Heart right ventricle (tissue), 16 donors: ENCODE data around the gene SFXN5. TPM values are rescaled to one million over a fixed set of nuclear protein-coding genes. Genes with fewer than 3 reads are reported as not detected.

Source experiments
- ATAC-seq, 8 donors: fragments of 200-7000 bp; cut with Tn5 transposase; one replicate each; pipeline ENCODE4 v1.9.1; 2020; ENCODE audit warnings: mild to moderate bottlenecking in 8 of 8, moderate library complexity in 8 of 8, moderate number of reproducible peaks in 1 of 8
- DNase-seq, 2 donors: peaks; one replicate each; pipeline ENCODE4 v3.0.0-alpha.2; 2020
- H3K27ac ChIP-seq, 10 donors: fragments of 200-600 bp; sonication (generic) in 2 of 10; one replicate each; pipeline versions ENCODE4 v1.5.0 to v1.8.0; 2020 to 2022; ENCODE audit warnings: mild to moderate bottlenecking in 3 of 10
- H3K27me3 ChIP-seq, 7 donors: fragments of 200-600 bp; one replicate each; pipeline ENCODE4 v1.8.0; 2021 to 2022; ENCODE audit warnings: mild to moderate bottlenecking in 2 of 7
- H3K36me3 ChIP-seq, 9 donors: fragments of 200-600 bp; sonication (generic) in 1 of 9; one replicate each; pipeline versions ENCODE4 v1.5.0 to v1.8.0; 2020 to 2022; ENCODE audit warnings: mild to moderate bottlenecking in 2 of 9
- H3K4me1 ChIP-seq, 9 donors: fragments of 200-600 bp; sonication (generic) in 1 of 9; one replicate each; pipeline versions ENCODE4 v1.5.0 to v1.8.0; 2020 to 2022; ENCODE audit warnings: mild to moderate bottlenecking in 4 of 9
- H3K4me3 ChIP-seq, 10 donors: fragments of 200-600 bp; sonication (generic) in 2 of 10; one replicate each; pipeline versions ENCODE4 v1.5.0 to v1.8.0; 2020 to 2022; ENCODE audit warnings: mild to moderate bottlenecking in 7 of 10, moderate library complexity in 2 of 10
- H3K9me3 ChIP-seq, 11 donors: fragments of 200-600 bp in 10 of 11; sonication (generic) in 2 of 11; one replicate each; pipeline versions ENCODE4 v1.5.0 to v1.8.0; 2013 to 2022; ENCODE audit warnings: mild to moderate bottlenecking in 2 of 11, control low read depth in 1 of 11, moderate library complexity in 1 of 11
- WGBS, 2 donors: extraction: QIAGEN DNeasy Blood & Tissue Kit; methylation state at CpG; one replicate each; pipeline ENCODE4 v1.1.7; 2013; ENCODE audit warnings: inconsistent platforms in 1 of 2; 5-methylcytosine and 5-hydroxymethylcytosine counted together
- intact Hi-C, 10 donors: fragments of 100-400 bp; cut with DNase I; formaldehyde crosslinking; loops; one replicate each; pipeline versions ENCODE4 v1.11.1 to v1.14.2; 2022
- polyA plus RNA-seq, 2 donors: library from polyadenylated mRNA; stranded (reverse); fragments of 200-250 nt; gene quantifications; one replicate each; pipeline ENCODE4 v1.2.3, GENCODE V29; 2013
- total RNA-seq, 10 donors: library from RNA; stranded (reverse); fragmentation: NEBNext Ultra II Directional in 3 of 10; extraction: Animal tissue kit (Norgen Biotek cat#: 25700) in 3 of 10; gene quantifications; one replicate each; pipeline versions ENCODE4 v1.2.1 to v1.2.4, GENCODE V29; 2021 to 2023
- TF ChIP-seq, protein P1 (sequence below), 9 donors: fragments of 200-600 bp; sonication (generic) in 2 of 9; IDR thresholded peaks; one replicate each; pipeline versions ENCODE4 v1.5.0 to v1.8.0; 2021 to 2022; ENCODE audit warnings: antibody characterized with exemption in 9 of 9, mild to moderate bottlenecking in 5 of 9, moderate library complexity in 1 of 9
- donor health status: Arrhythmogenic right ventricular cardiomyopathy.
- donor health status: ischemic (EF 13 %, LVEDD 7.1; RV severe dilation, severe dysfunction).
- donor health status: healthy with polysubstance abuse.
- donor health status: DM: no; HTN: yes; CAD: no.
- donor health status: DM: no; HTN: no; CAD: no.
- donor health status: ischemic (EF 25% LVEDD 6.9; RV normal size, moderate dysfunction).
- donor health status: ischemic (EF 25% LVEDD 5.7; RV mildly dilated, moderate dysfunction).
- donor health status: healthy.
- donor health status: DM: yes; HTN: yes; CAD: no.
- donor health status: Ischemic cardiomyopathy.
- donor health status: ischemic (EF 35%, LVEDD 5.7; RV mildly dilated, moderate dysfunction).
- donor health status: nonischemic (EF 11% LVEDD 7.7; RV severe dilation, severe dysfunction).
- donor health status: DM: yes; HTN: yes; CAD: no.
- donor health status: PGD.
- donor health status: ischemic (EF 29% LVEDD 5.4; RV normal size, mild dysfunction).
- donor health status: nonischemic (EF 23%, LVEDD 6.1; RV moderate dilation, normal function).

Gene SFXN5
- total and polyA plus RNA-seq, 12 donors = 4.4 to 11.8 (median 9.7) TPM

DNA sequence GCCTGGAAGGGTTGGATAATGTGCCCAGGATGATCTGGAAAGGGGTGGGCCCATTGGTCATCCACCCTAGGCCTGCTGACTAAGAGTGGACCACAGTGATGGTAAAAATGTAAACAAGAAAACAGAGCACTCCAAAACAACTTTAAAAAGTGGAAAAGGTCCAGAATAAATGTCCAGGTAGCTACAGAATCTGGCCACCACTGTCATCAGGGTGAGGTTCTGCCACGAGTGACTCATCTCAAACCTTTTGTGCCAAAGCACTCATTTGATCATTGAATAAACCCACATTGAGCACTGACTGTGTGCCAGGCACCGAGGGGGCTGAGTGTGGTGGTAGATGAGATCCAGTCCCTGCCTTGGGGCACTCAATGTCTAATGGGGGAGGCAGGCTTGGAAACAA is 89.3 kb downstream of the SFXN5 start:
- H3K27ac ChIP-seq = peak overlapping the region in 7 of 10 donors; percentile 77 to 88 (median 85)

DNA sequence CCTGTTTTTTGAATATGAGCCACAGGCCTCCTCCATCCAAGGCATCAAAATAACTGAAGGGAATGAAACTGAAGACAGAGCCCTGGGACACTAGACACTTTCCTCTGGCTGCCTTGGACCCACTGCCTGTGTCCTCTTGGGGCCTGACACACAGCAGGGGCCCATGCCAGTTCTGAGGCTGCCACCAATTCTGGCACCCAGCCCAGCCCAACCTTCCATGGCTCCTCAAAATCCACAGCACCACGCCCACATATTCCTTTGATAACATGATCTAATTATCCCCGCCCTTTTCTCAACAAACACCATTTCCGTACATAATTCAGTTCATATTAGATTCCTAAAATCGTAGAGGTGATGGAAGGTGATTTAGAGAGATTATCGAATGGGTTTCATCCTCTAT is 90.0 kb downstream of the SFXN5 start:
- ATAC-seq = no peak
- H3K4me3 ChIP-seq = no peak overlapping the region
- intact Hi-C loops = loop anchor here in 1 of 10 donors (5.0 kb wide), 1 partner anchor 91 kb away; the partner anchor contains the start of gene SFXN5
- peaks cover 18 to 66% (median 46%) of the 10 kb centered on the region in 9 donors for H3K4me1 ChIP-seq
- no peaks in the 10 kb centered on the region for H3K27me3 ChIP-seq
- WGBS, 2 donors = 94 to 95% methylated on average over 5 of the region's 5 CpGs
- peaks cover 0 to 10% (median 0%) of the 10 kb centered on the region in 9 donors for H3K36me3 ChIP-seq
- no peaks in the 10 kb centered on the region for H3K9me3 ChIP-seq
- TF ChIP-seq, protein P1, sequence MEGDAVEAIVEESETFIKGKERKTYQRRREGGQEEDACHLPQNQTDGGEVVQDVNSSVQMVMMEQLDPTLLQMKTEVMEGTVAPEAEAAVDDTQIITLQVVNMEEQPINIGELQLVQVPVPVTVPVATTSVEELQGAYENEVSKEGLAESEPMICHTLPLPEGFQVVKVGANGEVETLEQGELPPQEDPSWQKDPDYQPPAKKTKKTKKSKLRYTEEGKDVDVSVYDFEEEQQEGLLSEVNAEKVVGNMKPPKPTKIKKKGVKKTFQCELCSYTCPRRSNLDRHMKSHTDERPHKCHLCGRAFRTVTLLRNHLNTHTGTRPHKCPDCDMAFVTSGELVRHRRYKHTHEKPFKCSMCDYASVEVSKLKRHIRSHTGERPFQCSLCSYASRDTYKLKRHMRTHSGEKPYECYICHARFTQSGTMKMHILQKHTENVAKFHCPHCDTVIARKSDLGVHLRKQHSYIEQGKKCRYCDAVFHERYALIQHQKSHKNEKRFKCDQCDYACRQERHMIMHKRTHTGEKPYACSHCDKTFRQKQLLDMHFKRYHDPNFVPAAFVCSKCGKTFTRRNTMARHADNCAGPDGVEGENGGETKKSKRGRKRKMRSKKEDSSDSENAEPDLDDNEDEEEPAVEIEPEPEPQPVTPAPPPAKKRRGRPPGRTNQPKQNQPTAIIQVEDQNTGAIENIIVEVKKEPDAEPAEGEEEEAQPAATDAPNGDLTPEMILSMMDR (IDR thresholded peaks at IDR 0.05) = no peak
- DNase-seq = no peak
- H3K27ac ChIP-seq = peak overlapping the region in 4 of 10 donors; percentile 15 to 52 (median 40)

More for the DNA sequence above, 89.3 kb downstream of the SFXN5 start:
- Histone ChIP-seq H3K36me3 (peaks cover 0 to 16% (median 0%) of the 10 kb centered on the region in 9 donors), H3K9me3 (no peaks in the 10 kb centered on the region), H3K27me3 (no peaks in the 10 kb centered on the region), H3K4me3 (no peak overlapping the region), H3K4me1 (peaks cover 18 to 70% (median 50%) of the 10 kb centered on the region in 9 donors)
- intact Hi-C loops = loop anchor here in 1 of 10 donors (5.0 kb wide), 1 partner anchor 90 kb away; the partner anchor contains the start of gene SFXN5
- WGBS, 2 donors = 92 to 94% methylated on average over 2 of the region's 2 CpGs
- ATAC-seq (no peak), DNase-seq (no peak)
- TF ChIP-seq, protein P1 (IDR thresholded peaks at IDR 0.05) = no peak

DNA sequence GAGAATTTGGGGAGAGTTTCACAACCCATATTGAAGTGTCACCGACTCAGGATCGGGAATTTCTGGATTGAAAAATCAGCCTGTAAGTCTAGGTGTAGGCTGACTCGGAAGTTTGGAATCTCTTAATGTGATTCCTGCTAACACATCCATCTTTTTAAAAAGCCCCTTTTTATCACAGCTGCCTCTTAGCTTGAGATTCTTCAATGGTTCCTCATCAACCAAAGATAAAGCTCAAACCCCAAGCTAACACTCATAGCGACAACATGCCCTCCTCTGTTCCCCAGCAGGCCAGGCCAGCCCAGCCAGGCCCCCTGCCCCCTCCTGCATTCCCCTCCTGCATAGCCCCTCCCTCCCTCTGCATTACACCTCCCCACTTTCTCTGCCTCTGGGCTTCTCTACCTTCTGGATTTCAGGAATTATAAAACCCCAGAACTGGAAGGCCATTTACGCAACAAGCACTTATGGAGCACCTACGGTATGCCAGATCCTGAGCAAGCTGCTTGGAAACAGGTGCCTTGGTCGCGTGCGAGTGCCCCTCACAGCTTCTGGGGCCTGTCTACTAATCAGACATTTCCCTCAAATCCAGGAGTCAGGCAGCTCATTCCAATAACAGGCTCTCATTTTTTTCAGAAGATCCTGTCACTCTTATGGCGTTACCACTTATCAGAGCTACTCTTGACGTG is 90.8 kb downstream of the SFXN5 start:
- WGBS, 2 donors = 83 to 84% methylated on average over 11 of the region's 11 CpGs
- Histone ChIP-seq H3K27ac (peak overlapping the region in 5 of 10 donors; percentile 10 to 41 (median 19)), H3K27me3 (no peaks in the 10 kb centered on the region), H3K4me1 (peaks cover 12 to 57% (median 38%) of the 10 kb centered on the region in 9 donors), H3K4me3 (no peak overlapping the region), H3K36me3 (peaks cover 0 to 9% (median 0%) of the 10 kb centered on the region in 9 donors), H3K9me3 (no peaks in the 10 kb centered on the region)
- TF ChIP-seq, protein P1 (IDR thresholded peaks at IDR 0.05) = no peak
- DNase-seq (no peak), ATAC-seq (no peak)
- intact Hi-C loops = loop anchor here in 1 of 10 donors (5.0 kb wide), 1 partner anchor 92 kb away; the partner anchor contains the start of gene SFXN5

DNA sequence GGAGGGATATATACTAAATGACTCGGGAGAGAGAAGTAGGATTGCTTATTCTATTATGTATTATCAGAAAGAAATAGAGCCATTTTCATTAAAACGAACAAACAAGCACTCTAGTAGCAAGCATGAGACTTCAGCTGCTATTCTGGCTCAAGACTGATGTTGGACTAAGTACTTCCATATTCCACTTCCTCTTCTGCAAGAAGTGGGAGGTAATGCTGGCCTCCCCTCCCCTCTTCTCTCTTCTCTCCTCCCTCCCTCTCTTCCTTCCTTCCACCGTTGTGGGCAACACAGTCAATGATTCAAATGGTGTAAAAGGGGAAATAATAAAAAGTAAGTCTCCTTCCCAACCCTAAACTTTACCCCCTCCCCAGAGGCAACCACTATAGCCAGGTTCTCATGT is 91.6 kb downstream of the SFXN5 start:
- H3K4me1 ChIP-seq = peaks cover 10 to 50% (median 33%) of the 10 kb centered on the region in 9 donors
- WGBS, 2 donors = 55 to 72% methylated on average over 3 of the region's 3 CpGs
- TF ChIP-seq, protein P1 (IDR thresholded peaks at IDR 0.05) = no peak
- intact Hi-C loops = loop anchor here in 3 of 10 donors (5.0 to 10.0 kb wide), 2 partner anchors 85 to 92 kb away; partner anchors contain the start of gene SFXN5 (in 1 of the 3)
- ATAC-seq = peak in 1 of 8 donors; percentile 15
- peaks cover 0 to 17% (median 0%) of the 10 kb centered on the region in 9 donors for H3K36me3 ChIP-seq
- DNase-seq = no peak
- H3K27ac ChIP-seq = no peak overlapping the region
- no peaks in the 10 kb centered on the region for H3K27me3 ChIP-seq
- no peaks in the 10 kb centered on the region for H3K9me3 ChIP-seq
- H3K4me3 ChIP-seq = no peak overlapping the region
